22Rv1 (cell line): ENCODE data around the gene ANKAR.
"Not testable (repeated sequence)": the region's sequence is repeated elsewhere in the genome, so short reads cannot be mapped to it uniquely, and the experiment has no call there.

Source experiments
- H3K27ac ChIP-seq: fragments of 450-650 bp; 2 replicates; pipeline ENCODE4 v1.5.1; 2017
- CTCF ChIP-seq: fragments of 450-650 bp; IDR thresholded peaks from 2 replicates; pipeline ENCODE4 v1.5.1; 2017; ENCODE audit warnings: mild to moderate bottlenecking
- ZFX ChIP-seq: fragments of 450-650 bp; IDR thresholded peaks from 2 replicates; pipeline ENCODE4 v1.6.1; 2017; ENCODE audit warnings: antibody characterized with exemption, borderline replicate concordance

ANKAR gene

GRCh38 chr2:189646521-189646920 is 27.9 kb upstream of the ANKAR start:
- no peak overlapping the region for H3K27ac ChIP-seq
- TF ChIP-seq CTCF (no peak), ZFX (no peak)

GRCh38 chr2:189648846-189649509 is 25.5 kb upstream of the ANKAR start:
- no peak for TF ChIP-seq ZFX
- no peak for TF ChIP-seq CTCF
- no peak overlapping the region for H3K27ac ChIP-seq

- TF ChIP-seq ZFX (no peak), CTCF (no peak)
Observed at GRCh38 chr2:189651284-189651683, 23.2 kb upstream of the ANKAR start.

GRCh38 chr2:189653464-189653863 is 21.0 kb upstream of the ANKAR start:
- not testable (repeated sequence) for H3K27ac ChIP-seq

More at GRCh38 chr2:189651284-189651683, 23.2 kb upstream of the ANKAR start:
- H3K27ac ChIP-seq, result no peak overlapping the region

GRCh38 chr2:189654641-189655040 is 19.8 kb upstream of the ANKAR start:
- TF ChIP-seq ZFX, result no peak
- TF ChIP-seq CTCF, result no peak
- H3K27ac ChIP-seq, result no peak overlapping the region

- no peak overlapping the region for H3K27ac ChIP-seq
- TF ChIP-seq CTCF (no peak), ZFX (no peak)
Observed at GRCh38 chr2:189657867-189658266, 16.6 kb upstream of the ANKAR start.

GRCh38 chr2:189658306-189659212 is 15.9 kb upstream of the ANKAR start:
- no peak for TF ChIP-seq ZFX
- TF ChIP-seq CTCF, result no peak
- no peak overlapping the region for H3K27ac ChIP-seq
